Measurements from ENCODE around the gene CCDC144A. TPM values are rescaled to one million over a fixed set of nuclear protein-coding genes. Genes with fewer than 3 reads are reported as not detected.
A peak's percentile ranks its signal among the peaks of the same experiment; 100 is the strongest.
"Not testable (repeated sequence)": the region's sequence is repeated elsewhere in the genome, so short reads cannot be mapped to it uniquely, and the experiment has no call there.

The CCDC144A gene, protein sequence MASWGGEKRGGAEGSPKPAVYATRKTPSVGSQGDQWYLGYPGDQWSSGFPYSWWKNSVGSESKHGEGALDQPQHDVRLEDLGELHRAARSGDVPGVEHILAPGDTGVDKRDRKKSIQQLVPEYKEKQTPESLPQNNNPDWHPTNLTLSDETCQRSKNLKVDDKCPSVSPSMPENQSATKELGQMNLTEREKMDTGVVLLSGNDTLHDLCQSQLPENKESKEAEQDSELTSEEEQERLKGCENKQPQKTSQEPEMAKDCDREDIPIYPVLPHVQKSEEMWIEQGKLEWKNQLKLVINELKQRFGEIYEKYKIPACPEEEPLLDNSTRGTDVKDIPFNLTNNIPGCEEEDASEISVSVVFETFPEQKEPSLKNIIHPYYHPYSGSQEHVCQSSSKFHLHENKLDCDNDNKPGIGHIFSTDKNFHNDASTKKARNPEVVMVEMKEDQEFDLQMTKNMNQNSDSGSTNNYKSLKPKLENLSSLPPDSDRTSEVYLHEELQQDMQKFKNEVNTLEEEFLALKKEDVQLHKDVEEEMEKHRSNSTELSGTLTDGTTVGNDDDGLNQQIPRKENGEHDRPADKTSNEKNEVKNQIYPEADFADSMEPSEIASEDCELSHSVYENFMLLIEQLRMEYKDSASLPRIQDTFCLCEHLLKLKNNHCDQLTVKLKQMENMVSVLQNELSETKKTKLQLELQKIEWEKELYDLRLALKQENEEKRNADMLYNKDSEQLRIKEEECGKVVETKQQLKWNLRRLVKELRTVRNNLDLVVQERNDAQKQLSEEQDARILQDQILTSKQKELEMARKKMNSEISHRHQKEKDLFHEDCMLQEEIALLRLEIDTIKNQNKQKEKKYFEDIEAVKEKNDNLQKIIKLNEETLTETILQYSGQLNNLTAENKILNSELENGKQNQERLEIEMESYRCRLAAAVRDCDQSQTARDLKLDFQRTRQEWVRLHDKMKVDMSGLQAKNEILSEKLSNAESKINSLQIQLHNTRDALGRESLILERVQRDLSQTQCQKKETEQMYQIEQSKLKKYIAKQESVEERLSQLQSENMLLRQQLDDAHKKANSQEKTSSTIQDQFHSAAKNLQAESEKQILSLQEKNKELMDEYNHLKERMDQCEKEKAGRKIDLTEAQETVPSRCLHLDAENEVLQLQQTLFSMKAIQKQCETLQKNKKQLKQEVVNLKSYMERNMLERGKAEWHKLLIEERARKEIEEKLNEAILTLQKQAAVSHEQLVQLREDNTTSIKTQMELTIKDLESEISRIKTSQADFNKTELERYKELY (N-terminal part only)
- 2.6 TPM for polyA plus RNA-seq (2013, experiment 1 of 2; ENCODE audit: insufficient read length)
- 3.5 TPM for polyA plus RNA-seq (2013, experiment 2 of 2; ENCODE audit: insufficient read length)

DNA sequence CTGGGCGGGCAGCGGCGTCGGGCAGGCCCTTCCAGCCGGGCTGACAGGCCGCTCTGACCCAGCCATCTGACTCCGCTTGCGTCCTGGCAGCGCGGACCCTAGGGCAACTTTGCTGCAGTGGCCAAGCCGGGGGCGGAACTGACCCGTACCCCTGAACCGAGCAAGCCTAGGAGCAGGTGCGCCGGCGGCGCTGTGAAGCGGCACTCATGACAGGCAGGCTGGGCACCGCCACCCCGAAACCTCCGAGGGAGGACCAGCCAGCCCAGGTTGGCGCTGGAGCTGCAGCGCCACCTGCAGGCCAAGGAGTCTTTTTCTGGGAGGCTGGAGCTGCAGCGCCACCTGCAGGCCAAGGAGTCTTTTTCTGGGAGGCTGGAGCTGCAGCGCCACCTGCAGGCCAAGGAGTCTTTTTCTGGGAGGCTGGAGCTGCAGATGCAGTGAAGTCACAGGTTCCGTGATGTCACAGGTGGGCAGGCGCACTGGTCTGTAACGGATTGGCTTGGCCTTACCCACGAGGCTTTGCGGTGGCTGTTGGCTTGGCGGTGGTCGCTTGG lies at the start of gene CCDC144A:
CCDC144A (plus strand) TSS at position 511 of the 551 bp plus-strand sequence. CDS start 160 bp downstream, outside the sequence.
- not testable (repeated sequence) for DNase-seq

DNA sequence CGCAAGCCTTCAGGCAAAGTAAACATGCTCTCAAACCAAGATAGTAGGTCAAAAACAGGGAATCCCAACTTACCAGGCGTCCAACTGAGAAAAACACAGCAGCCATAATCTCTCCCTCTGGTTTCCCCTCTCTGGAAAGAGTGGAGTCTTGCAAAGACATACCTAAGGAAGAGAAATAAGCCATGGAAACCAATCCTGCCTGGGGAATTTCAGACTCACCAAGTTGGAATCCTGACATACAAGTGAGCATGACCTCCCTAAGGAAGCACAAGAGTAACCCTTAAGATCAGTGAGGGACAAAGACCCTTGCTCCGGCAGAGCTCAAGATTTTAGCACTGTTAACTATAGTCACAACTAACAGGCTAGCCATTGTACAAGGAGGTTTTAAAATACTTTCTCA lies 40.5 kb upstream of the CCDC144A start:
- DNase-seq = no peak

DNA sequence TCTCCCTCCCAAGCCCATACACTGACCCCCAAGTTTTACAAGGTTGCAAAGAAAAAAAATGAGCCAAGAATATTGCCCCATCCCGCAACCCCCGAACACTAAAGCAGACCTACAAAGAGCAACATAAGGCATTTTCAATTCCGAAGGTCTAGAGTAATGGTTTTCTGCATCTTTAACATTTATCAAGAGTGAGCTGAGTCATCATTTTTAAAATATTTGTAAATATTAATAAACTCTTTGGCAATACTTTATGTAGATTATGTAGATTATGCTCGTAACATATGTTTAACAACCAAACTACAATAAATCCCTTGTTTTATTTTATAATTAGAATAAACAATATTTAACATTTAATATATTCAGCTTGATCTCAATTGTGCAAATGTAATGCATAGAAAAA lies 37.8 kb upstream of the CCDC144A start:
- no peak for DNase-seq

DNA sequence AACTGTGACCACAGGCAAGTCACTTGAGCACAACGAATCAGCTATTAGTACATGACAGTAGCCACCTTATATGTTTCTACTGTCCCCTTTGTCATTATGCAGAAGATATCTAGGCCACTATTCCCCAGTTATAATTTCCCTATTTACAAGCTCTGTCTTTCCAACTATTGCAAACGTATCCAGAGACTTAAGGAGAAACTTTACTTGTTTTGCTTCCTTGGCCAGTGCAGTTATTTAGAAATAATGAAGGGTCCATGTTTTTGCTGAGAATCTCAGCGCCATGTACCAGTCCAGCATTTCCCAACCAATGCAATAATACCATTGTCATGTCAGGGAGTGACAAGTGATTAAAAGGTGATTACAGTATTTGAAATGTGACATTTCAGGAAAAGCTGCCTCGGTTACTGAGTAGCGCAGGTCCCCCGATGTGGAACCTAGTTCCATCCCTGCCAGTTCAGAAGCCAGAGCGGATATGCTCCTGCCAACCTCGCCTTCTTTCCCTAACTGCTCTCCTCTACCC lies 37.1 kb upstream of the CCDC144A start:
- DNase-seq = no peak

DNA sequence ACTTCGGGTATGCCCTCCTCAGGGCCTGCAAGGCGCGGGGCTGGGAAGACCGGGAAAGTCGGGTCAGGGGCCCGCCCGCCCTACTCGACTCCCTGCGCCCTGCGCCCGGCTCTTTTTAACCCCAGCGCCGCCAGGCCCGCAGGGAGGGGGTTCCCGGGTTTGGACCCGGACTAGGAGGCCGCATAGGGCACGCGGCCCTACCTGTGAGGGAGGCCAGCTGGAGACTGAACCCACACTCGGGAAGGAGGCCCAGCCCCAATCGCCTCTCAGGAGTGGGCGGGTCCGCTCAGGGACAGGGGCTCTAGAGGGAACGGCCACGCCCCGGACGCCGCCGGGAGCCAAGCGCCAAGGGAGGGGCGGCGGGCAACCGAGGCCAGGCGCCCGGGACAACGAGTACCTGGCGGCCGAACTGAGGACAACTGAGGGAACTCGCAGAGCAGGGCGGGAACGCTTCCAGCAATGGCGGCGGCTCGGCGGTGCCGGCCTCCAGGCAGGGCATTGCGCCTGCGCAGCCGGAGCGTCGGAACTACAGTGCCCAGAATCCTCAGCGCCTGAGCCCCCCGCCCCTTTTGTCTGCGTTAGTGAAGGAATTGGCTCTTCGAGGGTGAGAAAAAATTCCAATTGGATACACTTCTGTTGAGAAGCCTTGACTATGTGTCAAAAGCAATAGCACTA lies 36.5 kb upstream of the CCDC144A start, which contains the start of gene ZNF624:
ZNF624 (minus strand) TSS at position 484 of the 675 bp plus-strand sequence.
- peak; percentile 92 for DNase-seq

DNA sequence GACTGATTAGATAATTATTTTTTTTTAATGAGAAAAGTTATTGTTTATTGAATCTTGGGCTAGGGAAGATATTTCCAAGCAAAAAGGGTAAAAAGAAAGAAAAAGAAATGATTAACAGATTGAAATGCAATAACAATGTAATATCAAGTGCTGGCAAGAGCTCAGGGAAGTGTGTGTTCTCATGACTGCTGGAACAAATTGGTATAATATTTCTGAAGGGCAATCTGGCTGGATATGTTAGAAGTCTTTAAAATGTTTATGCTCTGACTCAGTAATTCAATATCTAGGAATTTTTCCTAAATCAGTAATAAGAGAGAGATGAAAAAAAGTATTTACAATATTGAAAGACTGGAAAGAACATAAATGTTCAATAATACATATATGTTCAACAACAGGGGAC lies 28.8 kb upstream of the CCDC144A start:
- DNase-seq = peak; percentile 15

DNA sequence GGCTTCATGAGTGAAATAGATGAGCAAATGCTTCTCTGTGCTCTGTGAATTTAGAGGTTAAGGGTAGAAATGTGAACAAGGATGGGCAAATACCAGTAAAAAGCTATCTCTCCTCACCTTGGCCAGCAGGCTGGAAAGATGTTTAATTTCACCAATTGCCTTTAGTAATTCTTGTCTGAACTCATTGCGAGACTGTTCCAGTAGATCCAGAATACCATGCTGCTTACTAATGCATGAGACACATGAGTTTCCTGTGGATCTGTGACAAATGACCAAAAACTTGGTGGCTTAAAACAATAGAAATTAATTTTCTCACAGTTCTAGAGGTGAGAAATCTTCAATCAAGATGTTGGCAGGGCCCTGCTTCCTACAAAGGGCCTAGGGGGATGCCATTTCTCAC lies 27.1 kb upstream of the CCDC144A start:
- no peak for DNase-seq

DNA sequence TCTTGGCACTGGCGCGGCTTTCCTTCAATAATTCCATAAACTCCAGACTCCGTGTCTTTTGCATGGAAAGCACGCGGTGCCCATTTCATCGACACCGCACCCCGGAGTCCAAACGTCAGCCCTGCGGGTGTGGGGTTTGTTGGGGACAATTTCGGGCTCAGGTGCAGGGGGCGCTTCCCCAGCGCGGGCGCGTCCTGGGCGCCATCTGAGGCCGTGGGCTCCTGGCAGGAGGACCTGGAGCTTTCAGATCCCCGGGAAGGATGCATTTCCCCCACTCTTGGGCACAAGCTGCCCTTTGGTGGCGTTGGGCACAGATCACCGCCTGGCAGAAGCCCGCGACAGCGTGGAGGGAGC lies 23.5 kb upstream of the CCDC144A start:
- not testable (repeated sequence) for DNase-seq

DNA sequence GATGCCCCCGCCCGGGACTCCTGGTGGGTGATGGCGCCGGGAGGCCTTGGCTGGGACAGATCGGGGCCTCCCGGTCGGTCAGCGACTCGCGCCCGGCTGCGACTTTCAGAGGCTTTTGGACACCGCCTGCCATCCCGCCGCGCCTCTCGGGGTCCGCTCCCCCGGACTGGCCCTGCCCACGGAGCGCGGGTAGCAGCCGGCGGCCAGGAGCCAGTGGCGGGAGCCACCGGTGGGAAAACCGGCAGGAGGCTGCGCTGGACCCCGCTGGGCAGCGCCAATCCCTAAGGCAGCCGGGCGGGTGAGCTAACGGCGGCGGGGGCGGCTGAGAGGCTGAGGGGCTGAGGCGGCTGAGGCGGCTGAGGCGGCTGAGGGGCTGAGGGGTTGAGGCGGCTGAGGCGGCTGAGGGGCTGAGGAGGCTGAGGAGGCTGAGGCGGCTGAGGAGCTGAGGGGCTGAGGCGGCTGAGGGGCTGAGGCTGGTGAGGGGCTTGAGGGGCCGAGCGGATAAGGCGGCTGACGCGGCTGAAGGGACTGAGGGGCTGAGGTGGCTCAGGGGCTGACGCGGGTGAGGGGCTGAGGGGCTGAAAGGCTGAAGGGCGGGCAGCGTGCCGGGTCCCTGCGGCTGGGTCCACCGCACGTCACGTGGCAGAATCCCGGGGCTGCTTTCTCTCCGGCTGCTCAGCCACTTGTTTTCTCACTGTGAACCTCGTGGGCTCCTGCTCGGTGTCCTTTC lies 23.0 kb upstream of the CCDC144A start:
- DNase-seq = peak; percentile 13

DNA sequence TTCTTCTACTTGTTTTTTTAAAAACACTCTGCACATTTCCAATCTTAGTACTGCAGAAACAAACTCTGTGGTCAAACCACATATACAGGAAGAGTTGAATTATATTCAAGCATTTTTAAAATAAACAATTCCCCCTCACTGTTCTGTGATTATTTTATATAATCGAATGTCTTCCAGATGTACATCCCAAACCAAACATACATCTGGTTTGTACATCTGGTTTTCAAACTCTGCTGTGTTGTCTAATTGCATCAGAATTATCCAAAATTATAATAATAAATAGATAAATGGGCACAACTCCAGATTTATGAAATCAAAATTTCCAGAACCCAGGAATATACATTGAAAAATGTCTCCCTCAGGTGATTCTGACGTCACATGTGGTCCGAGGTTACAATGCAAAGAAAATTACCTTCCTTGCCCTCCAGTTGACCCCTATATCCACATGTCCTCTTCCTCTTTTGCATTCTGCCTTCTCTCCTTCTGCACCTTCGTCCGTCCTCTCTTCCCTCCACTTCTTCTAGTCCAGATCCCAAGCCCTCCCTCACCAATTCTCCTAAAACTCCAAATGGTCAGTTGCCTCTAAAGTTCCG lies 13.3 kb upstream of the CCDC144A start:
- peak; percentile 33 for DNase-seq

DNA sequence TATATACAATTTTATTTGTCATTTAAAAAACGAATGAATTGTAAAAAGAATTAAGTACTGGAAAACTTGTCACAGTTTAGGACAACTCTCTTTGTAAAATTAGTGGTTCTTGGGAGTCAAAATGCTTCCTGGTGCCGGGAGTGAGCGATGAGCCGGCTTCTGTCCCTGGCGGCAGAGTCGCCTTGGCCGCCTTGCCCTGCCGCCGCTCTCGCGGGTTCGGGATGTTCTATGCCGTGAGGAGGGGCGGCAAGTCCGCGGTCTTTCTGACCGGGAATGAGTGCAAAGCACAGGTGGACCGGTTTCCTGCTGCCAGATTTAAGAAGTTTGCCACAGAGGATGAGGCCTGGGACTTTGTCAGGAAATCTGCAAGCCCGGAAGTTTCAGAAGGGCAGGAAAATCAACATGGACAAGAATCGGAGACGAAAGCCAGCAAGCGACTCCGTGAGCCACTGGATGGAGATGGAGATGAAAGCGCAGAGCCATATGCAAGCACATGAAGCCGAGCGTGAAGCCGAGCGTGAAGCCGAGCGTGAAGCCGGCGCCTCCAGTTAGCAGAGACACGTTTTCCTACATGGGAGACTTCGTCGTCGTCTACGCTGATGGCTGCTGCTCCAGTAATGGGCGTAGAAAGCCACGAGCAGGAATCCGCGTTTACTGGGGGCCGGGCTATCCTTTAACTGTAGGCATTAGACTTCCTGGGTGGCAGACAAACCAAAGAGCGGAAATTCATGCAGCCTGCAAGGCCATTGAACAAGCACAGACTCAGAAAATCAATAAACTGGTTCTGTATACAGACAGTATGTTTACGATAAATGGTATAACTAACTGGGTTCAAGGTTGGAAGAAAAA lies 6.5 kb upstream of the CCDC144A start:
- not testable (repeated sequence) for DNase-seq

DNA sequence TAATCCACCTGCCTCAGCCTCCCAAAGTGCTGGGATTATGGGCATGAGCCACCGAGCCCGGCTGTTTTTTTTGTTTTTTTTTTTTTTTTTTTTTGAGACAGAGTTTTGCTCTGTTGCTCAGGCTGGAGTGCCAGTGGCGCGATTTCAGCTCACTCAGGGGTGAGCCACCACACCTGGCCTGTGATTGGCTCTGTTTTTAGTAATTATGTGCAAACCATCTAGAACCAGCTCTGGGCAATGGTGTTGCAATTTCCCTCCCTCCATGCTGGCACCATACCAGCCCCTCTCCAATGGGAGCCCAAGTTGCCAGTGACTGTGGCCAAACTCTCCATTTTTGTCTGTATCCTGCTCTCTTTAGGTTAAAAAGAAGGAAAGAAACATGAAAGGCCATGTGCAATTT lies 4.0 kb upstream of the CCDC144A start:
- not testable (repeated sequence) for DNase-seq

DNA sequence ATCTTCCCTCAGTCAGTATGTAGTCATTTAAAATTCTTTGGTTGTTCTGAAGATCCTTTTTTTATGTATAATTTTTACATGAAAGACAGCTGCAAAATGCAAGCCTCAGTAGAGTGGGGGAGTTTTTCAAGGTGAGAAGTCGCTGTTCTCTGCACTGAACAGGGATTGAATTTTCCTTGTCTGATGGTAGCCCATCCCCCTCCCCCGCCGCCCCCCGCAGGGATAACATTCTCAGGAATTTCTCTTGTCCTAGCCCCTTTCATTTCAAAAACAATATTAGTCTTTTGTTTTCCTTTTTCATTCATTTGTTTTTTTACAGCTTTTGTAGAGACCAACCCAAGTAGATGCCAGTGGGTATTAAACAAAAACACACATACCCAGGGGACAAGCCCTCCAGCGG lies 2.9 kb upstream of the CCDC144A start:
- DNase-seq = not testable (repeated sequence)

DNA sequence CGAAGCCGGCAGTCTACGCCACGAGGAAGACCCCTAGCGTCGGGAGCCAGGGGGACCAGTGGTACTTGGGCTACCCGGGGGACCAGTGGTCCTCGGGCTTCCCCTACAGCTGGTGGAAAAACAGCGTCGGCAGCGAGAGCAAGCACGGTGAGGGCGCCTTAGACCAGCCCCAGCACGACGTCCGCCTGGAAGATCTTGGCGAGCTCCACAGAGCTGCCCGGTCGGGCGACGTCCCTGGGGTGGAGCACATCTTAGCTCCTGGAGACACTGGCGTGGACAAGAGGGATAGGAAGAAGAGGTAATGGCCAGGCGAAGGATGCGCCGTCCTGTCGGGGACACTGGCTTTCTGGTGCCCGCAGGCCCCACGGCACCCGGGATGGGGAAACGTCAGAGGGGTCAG lies 406 bp downstream of the CCDC144A start:
- not testable (repeated sequence) for DNase-seq

DNA sequence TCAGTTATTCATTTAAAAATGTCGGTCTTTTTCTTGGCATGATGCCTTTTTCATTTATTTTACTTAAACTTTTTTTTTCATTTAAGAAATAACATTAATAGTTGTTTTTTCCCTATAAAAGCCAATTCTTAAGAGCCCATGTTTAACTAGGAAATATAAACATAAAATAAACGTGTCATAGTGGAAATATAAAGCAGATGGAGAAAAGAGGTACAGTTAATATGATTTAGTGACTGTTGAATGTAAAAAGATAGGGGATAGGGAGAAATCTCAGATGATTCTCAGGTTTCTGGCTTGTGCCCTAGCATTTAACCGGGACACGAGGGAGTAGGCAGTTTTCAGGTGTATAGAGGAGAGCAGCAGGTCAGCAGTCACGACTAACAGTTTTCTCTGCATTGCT lies 7.6 kb downstream of the CCDC144A start:
- DNase-seq = not testable (repeated sequence)

DNA sequence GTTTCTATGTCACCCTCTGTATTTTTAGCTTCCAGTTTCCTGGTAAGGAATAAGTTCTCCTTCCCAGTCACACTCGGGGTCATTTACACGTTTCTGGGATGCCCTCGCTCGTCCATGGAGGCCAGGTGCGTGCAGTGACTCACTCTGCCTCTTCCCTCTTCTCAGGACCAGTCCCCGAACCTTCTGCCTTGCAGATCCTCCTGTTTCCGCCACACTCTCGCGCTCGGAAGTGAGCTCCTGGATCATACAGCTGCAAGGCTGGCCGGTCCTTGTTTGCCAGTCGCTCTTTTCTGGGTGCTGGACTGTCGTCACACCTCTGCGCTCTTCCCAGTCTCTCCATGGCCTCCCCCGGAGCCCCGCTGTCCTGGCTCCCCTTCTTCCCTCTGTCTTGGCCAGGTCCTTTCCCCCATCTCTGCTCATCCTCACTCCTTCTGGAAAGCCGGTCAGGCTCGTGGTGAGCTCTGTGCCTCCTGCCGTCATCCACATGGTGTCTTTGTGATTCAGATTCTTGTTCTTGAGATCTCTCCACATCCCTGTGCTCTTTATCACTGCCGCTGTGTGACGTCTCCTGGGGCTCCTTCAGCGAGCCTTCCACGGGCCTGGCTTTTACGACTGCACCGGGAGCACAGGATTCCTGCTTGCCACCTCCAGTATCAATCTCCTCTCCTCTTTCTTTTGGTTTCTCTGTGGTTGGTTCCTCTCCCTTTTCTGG lies 55.6 kb downstream of the CCDC144A start:
- peak; percentile 47 for DNase-seq

DNA sequence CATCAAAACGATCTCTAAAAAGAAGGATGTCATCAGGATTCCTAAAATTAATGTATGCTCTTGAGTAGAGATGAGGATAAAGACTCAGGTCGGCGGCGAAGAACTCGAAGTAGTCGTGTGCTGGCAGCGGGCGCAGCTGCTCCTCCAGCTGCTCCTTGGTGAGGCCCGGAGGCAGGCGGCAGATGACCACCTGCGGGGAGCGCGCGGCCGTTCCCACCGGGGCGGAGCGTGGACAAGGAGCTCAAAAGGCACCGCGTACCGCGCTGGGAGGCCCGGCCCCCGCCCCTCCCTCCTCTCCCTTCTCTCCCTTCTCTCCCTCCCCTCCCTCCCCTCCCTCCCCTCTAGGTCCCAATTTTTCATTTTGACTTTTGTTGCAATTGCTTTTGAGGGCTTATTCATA lies 56.5 kb downstream of the CCDC144A start:
- not testable (repeated sequence) for DNase-seq

DNA sequence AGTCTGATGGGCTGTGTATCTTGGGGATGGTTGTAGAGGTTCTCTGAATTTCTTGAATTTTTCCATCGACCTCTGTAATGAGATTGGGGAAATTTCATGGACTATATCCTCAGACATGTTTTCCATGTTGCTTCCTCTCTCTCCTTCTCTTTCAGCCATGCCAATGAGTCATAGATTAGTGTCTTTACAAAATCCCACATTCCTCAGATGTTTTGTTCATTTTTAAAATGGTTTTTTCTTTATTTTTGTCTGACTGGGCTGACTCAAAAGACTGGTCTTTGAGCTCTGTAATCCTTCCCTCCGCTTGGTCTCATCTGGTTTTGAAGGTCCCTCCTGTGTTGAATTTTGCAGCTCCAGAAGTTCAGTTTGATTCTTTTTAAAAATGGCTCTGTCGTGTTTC lies 60.5 kb downstream of the CCDC144A start:
- not testable (repeated sequence) for DNase-seq

All from fibroblast of skin of scalp (primary cell).